ENCODE data around the gene APOE. TPM values are rescaled to one million over a fixed set of nuclear protein-coding genes. Genes with fewer than 3 reads are reported as not detected.
"Not testable (repeated sequence)": the region's sequence is repeated elsewhere in the genome, so short reads cannot be mapped to it uniquely, and the experiment has no call there.

APOE gene
- total RNA-seq, 1 experiment from 2014 or later = 1.7 TPM

DNA sequence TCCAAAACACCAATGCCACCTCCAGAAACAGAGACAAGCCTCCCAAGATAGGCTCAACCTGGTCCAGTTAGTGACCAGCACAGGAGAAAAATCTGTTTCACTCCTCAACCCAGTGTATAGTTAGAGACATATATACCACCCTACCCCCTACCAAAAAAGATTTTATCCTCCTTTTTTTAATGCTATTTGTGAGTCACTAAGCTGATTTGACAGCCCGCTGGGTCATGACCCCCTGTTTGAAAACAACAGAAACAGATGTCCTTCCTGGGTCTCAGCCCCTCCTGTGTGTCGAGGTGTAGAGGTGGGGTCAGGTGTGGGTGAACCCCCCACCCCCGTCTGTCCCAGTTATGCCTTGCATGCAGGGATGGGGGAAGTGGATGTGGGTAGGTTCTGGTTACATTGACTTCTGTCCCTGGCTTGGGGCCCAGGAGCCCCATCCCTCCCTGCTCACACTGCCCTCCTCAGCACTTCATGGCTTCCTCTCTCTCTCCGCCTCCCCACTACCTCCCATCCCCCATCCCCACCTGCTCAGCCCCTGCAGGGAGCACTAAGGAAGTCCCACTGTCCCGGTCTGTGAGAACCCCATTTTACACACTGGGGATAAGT lies 28.6 kb upstream of the APOE start:
- no peaks in the 10 kb centered on the region for H3K9me3 ChIP-seq (replicated peaks)
- H3K27ac ChIP-seq = peak overlapping the region; percentile 85
- H3K27me3 ChIP-seq (replicated peaks) = no peaks in the 10 kb centered on the region
- H3K4me3 ChIP-seq = no peak overlapping the region
- H3K36me3 ChIP-seq = peaks cover 90% of the 10 kb centered on the region
- DNase-seq (ENCODE audit: low read depth in 1 of 2, low spot score in 2 of 2) = no peak
- H3K4me1 ChIP-seq (replicated peaks) = peaks cover 45% of the 10 kb centered on the region

DNA sequence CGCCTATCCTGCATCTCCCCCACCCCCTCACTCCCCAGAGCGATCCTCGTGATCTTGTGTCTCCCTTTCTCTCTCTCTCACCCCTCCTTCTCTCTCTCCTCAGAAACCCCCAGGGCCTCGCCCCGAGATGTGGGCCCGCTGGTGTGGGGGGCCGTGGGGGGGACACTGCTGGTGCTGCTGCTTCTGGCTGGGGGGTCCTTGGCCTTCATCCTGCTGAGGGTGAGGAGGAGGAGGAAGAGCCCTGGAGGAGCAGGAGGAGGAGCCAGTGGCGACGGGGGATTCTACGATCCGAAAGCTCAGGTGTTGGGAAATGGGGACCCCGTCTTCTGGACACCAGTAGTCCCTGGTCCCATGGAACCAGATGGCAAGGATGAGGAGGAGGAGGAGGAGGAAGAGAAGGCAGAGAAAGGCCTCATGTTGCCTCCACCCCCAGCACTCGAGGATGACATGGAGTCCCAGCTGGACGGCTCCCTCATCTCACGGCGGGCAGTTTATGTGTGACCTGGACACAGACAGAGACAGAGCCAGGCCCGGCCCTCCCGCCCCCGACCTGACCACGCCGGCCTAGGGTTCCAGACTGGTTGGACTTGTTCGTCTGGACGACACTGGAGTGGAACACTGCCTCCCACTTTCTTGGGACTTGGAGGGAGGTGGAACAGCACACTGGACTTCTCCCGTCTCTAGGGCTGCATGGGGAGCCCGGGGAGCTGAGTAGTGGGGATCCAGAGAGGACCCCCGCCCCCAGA lies 27.3 kb upstream of the APOE start:
- no peak overlapping the region for H3K4me3 ChIP-seq
- H3K36me3 ChIP-seq = peaks cover 88% of the 10 kb centered on the region
- H3K9me3 ChIP-seq (replicated peaks) = no peaks in the 10 kb centered on the region
- DNase-seq (ENCODE audit: low read depth in 1 of 2, low spot score in 2 of 2) = no peak
- H3K4me1 ChIP-seq (replicated peaks) = peaks cover 52% of the 10 kb centered on the region
- H3K27me3 ChIP-seq (replicated peaks) = no peaks in the 10 kb centered on the region
- H3K27ac ChIP-seq = no peak overlapping the region

DNA sequence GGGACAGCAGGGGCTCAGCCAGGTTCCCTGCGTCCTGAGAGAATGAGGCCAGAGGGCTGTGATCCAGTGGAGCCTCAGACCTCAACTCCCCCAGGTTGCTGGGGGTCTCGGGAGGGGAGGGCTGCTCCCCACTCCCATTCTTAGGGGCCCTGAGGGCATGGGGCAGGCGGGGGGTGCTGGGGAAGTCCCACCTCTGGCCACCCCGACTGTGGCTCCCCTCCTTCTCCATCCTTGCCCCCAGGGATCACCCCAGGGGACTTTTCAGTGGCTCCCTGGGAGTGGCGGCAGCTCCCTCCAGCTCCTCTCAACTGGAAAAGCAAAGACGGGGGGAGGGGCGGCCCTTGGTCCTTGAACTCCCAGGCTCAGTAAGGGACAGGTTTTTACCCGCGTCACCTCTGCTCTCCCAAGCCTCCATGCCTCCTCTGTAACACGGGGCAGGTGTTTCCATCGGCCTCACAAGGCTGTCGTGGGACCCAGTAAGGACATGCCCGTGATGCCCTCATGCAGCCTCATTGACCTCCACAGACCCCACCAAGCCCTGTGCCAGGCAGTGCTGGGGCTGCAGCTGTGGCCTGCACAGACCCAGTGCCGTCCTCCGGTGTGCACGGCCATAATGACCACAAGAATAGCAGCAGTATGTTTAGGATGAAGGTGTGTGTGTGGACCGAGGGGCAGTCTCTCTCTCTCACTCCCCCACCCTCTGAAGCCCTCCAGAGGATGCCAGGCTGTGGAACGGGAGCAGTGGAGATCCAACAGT lies 26.1 kb upstream of the APOE start:
- no peak for DNase-seq (ENCODE audit: low read depth in 1 of 2, low spot score in 2 of 2)
- Histone ChIP-seq H3K4me1 (replicated peaks) (peaks cover 50% of the 10 kb centered on the region), H3K27ac (no peak overlapping the region; the same call in 1 of the 2 replicates), H3K4me3 (no peak overlapping the region), H3K27me3 (replicated peaks) (no peaks in the 10 kb centered on the region), H3K9me3 (replicated peaks) (no peaks in the 10 kb centered on the region), H3K36me3 (peaks cover 82% of the 10 kb centered on the region)

DNA sequence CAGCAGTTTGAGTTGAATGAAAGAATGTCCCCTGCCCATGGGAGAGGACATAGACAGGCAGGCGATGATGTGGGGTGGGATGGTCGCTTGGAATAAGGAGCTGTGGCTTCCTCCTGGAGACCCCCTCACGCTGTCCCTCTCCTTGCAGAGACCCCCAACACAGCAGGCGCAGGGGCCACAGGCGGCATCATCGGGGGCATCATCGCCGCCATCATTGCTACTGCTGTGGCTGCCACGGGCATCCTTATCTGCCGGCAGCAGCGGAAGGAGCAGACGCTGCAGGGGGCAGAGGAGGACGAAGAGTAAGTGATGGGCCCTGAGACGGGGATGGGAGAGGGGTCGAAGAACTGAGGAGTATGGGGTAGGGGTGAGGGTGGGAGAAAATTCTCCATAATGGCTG lies 23.5 kb upstream of the APOE start:
- Histone ChIP-seq H3K36me3 (peaks cover 83% of the 10 kb centered on the region), H3K27me3 (replicated peaks) (no peaks in the 10 kb centered on the region), H3K4me1 (replicated peaks) (peaks cover 37% of the 10 kb centered on the region), H3K9me3 (replicated peaks) (no peaks in the 10 kb centered on the region), H3K27ac (no peak overlapping the region), H3K4me3 (no peak overlapping the region)
- no peak for DNase-seq (ENCODE audit: low read depth in 1 of 2, low spot score in 2 of 2)

DNA sequence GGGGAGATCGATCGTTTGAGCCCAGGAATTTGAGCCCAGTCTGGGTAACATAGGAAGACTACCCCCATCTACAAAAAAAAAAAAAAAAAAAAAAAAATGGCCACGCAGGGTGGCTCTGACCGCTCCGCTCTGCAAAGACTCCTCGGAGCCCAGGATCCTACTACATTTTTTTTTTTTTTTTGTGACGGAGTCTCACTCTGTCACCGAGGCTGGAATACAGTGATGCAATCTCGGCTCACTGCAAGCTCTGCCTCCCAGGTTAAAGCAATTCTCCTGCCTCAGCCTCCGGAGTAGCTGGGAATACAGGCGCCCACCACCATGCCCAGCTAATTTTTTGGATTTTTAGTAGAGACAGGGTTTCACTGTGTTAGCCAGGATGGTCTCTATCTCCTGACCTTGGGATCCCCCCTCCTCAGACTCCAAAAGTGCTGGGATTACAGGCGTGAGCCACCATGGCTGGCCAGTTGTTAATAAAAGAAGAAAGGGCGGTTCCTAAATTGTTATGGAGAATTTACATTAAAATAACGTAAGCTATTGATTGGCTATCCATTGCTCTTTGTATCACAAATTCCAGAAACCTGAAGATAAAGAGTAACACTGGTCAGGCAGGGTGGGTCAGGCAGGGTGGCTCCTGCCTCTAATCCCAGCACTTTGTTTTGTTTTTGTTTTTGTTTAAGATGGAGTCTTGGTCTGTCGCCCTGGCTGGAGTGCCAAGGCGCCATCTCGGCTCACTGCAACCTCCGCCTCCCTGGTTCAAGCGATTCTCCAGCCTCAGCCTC lies 22.8 kb upstream of the APOE start:
- Histone ChIP-seq H3K4me1 (replicated peaks) (peaks cover 32% of the 10 kb centered on the region), H3K36me3 (peaks cover 83% of the 10 kb centered on the region)
- not testable (repeated sequence) for H3K27me3 ChIP-seq (replicated peaks); H3K27ac ChIP-seq; DNase-seq (ENCODE audit: low read depth in 1 of 2, low spot score in 2 of 2); H3K4me3 ChIP-seq; H3K9me3 ChIP-seq (replicated peaks)

DNA sequence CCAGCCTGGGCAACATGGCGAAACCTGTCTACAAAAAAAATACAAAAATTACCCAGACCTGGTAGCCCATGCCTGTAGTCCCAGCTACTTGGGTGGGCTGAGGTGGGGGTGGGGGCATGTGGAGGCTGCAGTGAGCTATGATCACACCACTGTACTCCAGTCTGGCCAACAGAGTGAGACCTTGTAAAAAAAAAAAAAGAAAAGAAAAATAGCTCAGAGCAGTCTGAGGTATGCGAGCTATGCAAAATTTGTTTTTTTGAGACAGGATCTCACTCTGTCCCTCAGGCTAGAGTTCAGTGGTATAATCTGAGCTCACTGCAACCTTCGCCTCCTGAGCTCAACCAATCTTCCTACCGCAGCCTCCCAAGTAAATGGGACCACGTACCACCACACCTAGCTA lies 21.7 kb upstream of the APOE start:
- Histone ChIP-seq H3K4me3 (no peak overlapping the region), H3K4me1 (replicated peaks) (peaks cover 32% of the 10 kb centered on the region), H3K27ac (peak overlapping the region; percentile 69), H3K36me3 (peaks cover 76% of the 10 kb centered on the region), H3K9me3 (replicated peaks) (no peaks in the 10 kb centered on the region), H3K27me3 (replicated peaks) (no peaks in the 10 kb centered on the region)
- peak; percentile 76 to 90 for DNase-seq (ENCODE audit: low read depth in 1 of 2, low spot score in 2 of 2)

DNA sequence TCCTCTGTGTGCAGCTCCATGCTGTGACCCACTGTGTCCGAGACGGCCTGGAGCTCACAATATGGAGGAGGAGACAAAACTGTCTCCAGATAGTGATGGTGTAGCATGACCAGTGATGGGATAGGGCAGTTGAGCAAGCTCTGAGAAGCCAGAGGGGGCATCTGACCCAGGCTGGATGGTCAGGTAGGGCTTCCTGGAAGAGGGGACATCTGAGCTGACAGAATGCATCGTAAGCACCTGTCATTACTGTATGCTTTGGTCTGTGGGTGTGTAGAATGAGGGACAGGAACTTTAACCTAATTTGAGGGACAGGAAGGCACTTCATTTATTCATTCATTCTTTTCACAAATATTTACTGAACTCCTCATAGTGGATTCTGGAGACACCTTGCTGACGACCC lies 21.0 kb upstream of the APOE start:
- H3K9me3 ChIP-seq (replicated peaks) = no peaks in the 10 kb centered on the region
- H3K36me3 ChIP-seq = peaks cover 76% of the 10 kb centered on the region
- peak overlapping the region; percentile 69 for H3K27ac ChIP-seq
- no peaks in the 10 kb centered on the region for H3K27me3 ChIP-seq (replicated peaks)
- no peak for DNase-seq (ENCODE audit: low read depth in 1 of 2, low spot score in 2 of 2)
- H3K4me1 ChIP-seq (replicated peaks) = peaks cover 34% of the 10 kb centered on the region
- no peak overlapping the region for H3K4me3 ChIP-seq

DNA sequence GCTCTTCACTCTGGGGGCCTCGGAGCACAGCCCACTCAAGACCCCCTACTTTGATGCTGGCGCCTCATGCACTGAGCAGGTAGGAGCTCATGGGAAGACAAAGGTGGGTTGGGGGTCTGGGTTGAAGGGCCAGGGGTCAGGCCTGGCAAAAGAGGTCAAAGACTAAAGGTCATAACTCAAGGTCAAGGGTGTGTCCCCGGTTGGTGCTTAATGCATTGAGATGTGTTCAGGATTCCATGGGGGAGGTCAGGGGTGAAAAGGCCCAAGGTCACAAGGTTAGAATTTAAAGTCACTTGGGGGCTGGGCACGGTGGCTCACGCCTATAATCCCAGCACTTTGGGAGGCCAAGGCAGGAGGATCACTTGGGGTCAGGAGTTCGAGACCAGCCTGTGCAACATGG lies 19.5 kb upstream of the APOE start:
- Histone ChIP-seq H3K4me1 (replicated peaks) (peaks cover 41% of the 10 kb centered on the region), H3K36me3 (peaks cover 68% of the 10 kb centered on the region), H3K4me3 (no peak overlapping the region), H3K27ac (no peak overlapping the region), H3K27me3 (replicated peaks) (no peaks in the 10 kb centered on the region), H3K9me3 (replicated peaks) (no peaks in the 10 kb centered on the region)
- no peak for DNase-seq (ENCODE audit: low read depth in 1 of 2, low spot score in 2 of 2)

DNA sequence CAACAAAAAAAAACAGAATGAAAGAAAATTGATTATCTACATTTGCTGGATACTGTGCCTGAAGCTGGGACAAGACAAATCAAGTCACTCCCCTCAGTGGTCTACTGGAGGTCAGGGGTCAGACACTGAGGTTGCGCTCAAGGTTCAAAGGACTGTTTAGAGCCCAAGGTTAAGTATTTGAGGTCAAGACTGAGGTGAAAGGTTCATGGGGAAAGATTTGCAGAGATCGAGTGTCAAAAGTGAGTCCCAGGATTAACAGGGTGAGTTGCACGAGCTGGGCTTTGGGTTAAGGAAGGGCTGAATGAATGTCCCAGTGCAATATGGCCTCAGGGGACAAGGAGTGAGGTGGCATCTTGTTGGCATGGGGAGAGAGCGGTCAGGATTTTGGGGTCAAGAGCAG lies 17.9 kb upstream of the APOE start:
- no peak overlapping the region for H3K27ac ChIP-seq
- peaks cover 46% of the 10 kb centered on the region for H3K4me1 ChIP-seq (replicated peaks)
- peaks cover 73% of the 10 kb centered on the region for H3K36me3 ChIP-seq
- H3K27me3 ChIP-seq (replicated peaks) = no peaks in the 10 kb centered on the region
- no peaks in the 10 kb centered on the region for H3K9me3 ChIP-seq (replicated peaks)
- H3K4me3 ChIP-seq = no peak overlapping the region
- DNase-seq (ENCODE audit: low read depth in 1 of 2, low spot score in 2 of 2) = no peak

DNA sequence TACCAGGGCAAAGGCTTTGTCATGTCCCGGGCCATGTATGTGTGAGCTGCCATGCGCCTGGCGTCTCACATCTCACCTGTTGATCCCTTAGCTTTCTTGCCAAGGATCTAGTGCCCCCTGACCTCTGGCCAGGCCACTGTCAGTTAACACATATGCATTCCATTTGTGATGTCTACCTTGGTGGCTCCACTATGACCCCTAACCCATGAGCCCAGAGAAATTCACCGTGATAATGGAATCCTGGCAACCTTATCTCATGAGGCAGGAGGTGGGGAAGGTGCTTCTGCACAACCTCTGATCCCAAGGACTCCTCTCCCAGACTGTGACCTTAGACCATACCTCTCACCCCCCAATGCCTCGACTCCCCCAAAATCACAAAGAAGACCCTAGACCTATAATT lies 17.3 kb upstream of the APOE start:
- H3K27me3 ChIP-seq (replicated peaks); DNase-seq (ENCODE audit: low read depth in 1 of 2, low spot score in 2 of 2); H3K9me3 ChIP-seq (replicated peaks); H3K27ac ChIP-seq; H3K4me3 ChIP-seq: not testable (repeated sequence)
- peaks cover 74% of the 10 kb centered on the region for H3K36me3 ChIP-seq
- H3K4me1 ChIP-seq (replicated peaks) = peaks cover 40% of the 10 kb centered on the region

DNA sequence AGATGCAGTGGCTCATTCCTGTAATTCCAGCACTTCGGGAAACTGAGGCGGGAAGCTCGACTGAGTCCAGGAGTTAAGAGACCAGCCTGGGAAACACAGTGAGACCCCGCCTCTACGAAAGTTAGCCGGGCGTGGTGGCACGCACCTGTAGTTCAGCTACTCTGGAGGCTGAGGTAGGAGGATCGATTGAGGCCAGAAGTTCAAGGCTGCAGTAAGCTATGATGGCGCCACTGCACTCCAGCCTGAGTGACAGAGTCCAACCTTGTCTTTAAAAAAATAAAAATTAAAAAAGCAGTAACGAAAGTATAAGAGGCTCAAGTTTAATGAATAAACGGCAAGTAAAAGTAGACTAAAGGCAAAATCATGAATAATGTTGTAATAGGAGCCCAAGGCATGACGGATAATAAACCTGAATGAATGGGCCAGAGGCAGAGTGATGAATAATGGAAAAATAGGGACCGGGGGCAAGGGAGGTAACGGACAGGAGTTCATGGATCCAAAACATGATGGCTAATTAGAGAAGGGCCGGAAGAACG lies 15.7 kb upstream of the APOE start:
- Histone ChIP-seq H3K4me3 (peak overlapping the region; percentile 93), H3K4me1 (replicated peaks) (peaks cover 26% of the 10 kb centered on the region), H3K36me3 (peaks cover 80% of the 10 kb centered on the region), H3K27me3 (replicated peaks) (no peaks in the 10 kb centered on the region), H3K27ac (peak overlapping the region; percentile 69), H3K9me3 (replicated peaks) (no peaks in the 10 kb centered on the region)
- no peak for DNase-seq (ENCODE audit: low read depth in 1 of 2, low spot score in 2 of 2)

DNA sequence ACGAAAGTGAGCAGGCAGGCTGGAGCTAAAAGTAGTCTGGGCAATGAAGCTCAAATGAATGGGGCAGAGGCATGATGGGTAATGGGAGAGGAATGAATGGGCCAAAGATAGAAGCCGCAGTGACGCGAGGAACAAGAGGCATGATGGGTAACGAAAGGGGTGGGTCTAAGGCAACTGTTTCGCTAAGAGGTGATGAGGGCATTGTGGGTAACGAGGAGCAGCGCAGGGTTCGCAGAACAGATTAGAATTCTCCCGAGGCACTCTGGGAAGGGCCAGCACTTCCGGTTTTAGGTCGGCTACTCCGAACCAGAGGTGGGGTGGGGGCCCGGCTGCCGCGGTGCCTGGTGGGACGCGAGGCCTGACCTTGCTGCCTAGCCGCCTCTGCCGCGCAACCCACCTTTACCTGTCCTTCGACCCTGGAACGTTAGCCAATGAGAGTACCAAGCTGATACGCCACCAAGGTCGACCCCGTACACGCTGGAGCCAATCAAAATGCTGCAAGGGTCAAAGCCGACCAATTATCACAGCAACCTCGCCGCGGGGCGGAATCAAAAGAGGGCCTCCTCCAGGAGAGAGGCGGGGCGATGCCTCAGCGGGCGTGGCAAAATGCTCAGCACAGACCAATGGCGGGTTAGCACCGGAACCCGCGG lies 15.1 kb upstream of the APOE start:
- Histone ChIP-seq H3K27me3 (replicated peaks) (no peaks in the 10 kb centered on the region), H3K4me1 (replicated peaks) (peaks cover 21% of the 10 kb centered on the region), H3K9me3 (replicated peaks) (no peaks in the 10 kb centered on the region), H3K36me3 (peaks cover 81% of the 10 kb centered on the region), H3K27ac (peak overlapping the region; percentile 69), H3K4me3 (peak overlapping the region; percentile 93)
- DNase-seq (ENCODE audit: low read depth in 1 of 2, low spot score in 2 of 2) = peak; percentile 100

Data from SJSA1 (cell line).